H1 (cell line): ENCODE measurements around the gene TTC32.

Experiments used
- ATF3 ChIP-seq: IDR thresholded peaks from 2 replicates; pipeline ENCODE4 v1.6.1; 2011; ENCODE audit warnings: low read depth, mild to moderate bottlenecking, low read length; ENCODE audit not compliant: insufficient read depth
- CEBPB ChIP-seq: IDR thresholded peaks from 2 replicates; pipeline ENCODE4 v1.6.1; 2012; ENCODE audit warnings: low read depth, low read length
- CREB1 ChIP-seq: IDR thresholded peaks from 2 replicates; pipeline ENCODE4 v1.6.1; 2012; ENCODE audit warnings: inconsistent platforms
- CTBP2 ChIP-seq: IDR thresholded peaks from 2 replicates; pipeline ENCODE4 v1.7.0; 2011; ENCODE audit warnings: borderline replicate concordance, mild to moderate bottlenecking, moderate library complexity, mixed read lengths, low read length; ENCODE audit not compliant: insufficient read depth, insufficient read length
- MAX ChIP-seq: IDR thresholded peaks from 2 replicates; pipeline ENCODE4 v1.6.1; 2012; ENCODE audit warnings: inconsistent platforms
- POLR2A ChIP-seq, 2 experiments: IDR thresholded peaks; 1 replicate in 1 of 2; 2 replicates in 1 of 2; pipeline ENCODE4 v1.6.1; 2011; ENCODE audit warnings: low read depth in 2 of 2, low read length in 2 of 2, mild to moderate bottlenecking in 2 of 2; ENCODE audit errors: control extremely low read depth in 1 of 2
- RXRA ChIP-seq: IDR thresholded peaks from 2 replicates; pipeline ENCODE4 v1.6.1; 2011; ENCODE audit warnings: low read depth, mild to moderate bottlenecking, low read length, moderate library complexity; ENCODE audit not compliant: insufficient read depth
- TAF1 ChIP-seq: IDR thresholded peaks from 2 replicates; pipeline ENCODE4 v1.6.1; 2011; ENCODE audit warnings: mild to moderate bottlenecking, low read depth, low read length
- TEAD4 ChIP-seq: IDR thresholded peaks from 2 replicates; pipeline ENCODE4 v1.6.1; 2012; ENCODE audit warnings: low read depth, low read length, inconsistent platforms, mixed read lengths
- TF ChIP-seq, protein P1 (sequence below), 3 experiments: IDR thresholded peaks; 1 replicate in 2 of 3; 2 replicates in 1 of 3; pipeline versions ENCODE4 v1.5.1 to v1.6.1; 2011; ENCODE audit warnings: low read length in 3 of 3, mild to moderate bottlenecking in 3 of 3, inconsistent platforms in 2 of 3, low read depth in 1 of 3, moderate library complexity in 1 of 3; ENCODE audit not compliant: insufficient read depth in 1 of 3; ENCODE audit errors: control extremely low read depth in 1 of 3

DNA sequence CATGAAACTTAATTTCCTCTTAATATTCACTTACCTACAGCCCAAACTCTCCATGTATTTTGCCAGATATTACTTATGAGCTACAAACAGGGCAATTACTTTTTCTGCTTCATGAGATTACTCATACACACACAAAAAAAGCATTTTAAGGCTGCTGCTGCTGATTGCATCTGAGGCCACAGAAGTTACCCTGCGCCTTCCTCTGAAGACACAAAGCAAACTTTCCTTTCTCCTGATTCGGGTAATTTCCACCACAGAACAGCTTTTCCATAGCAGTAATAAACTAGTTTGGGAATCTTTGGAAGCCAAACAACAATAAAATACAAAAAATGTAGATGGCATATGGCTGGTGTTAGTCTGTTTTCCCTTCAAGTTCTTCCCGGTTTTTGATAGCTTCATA, 6.2 kb downstream of the TTC32 start:
- TF ChIP-seq, protein P1, sequence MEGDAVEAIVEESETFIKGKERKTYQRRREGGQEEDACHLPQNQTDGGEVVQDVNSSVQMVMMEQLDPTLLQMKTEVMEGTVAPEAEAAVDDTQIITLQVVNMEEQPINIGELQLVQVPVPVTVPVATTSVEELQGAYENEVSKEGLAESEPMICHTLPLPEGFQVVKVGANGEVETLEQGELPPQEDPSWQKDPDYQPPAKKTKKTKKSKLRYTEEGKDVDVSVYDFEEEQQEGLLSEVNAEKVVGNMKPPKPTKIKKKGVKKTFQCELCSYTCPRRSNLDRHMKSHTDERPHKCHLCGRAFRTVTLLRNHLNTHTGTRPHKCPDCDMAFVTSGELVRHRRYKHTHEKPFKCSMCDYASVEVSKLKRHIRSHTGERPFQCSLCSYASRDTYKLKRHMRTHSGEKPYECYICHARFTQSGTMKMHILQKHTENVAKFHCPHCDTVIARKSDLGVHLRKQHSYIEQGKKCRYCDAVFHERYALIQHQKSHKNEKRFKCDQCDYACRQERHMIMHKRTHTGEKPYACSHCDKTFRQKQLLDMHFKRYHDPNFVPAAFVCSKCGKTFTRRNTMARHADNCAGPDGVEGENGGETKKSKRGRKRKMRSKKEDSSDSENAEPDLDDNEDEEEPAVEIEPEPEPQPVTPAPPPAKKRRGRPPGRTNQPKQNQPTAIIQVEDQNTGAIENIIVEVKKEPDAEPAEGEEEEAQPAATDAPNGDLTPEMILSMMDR (IDR thresholded peaks at IDR 0.05; ENCODE audit: control extremely low read depth in 1 of 3, insufficient read depth in 1 of 3, low read depth in 1 of 3, low read length in 3 of 3): no peak
- TF ChIP-seq CEBPB (no peak), POLR2A (IDR thresholded peaks at IDR 0.05; ENCODE audit: control extremely low read depth in 1 of 2, low read depth in 2 of 2, low read length in 2 of 2) (no peak), TEAD4 (no peak), ATF3 (no peak), MAX (no peak), TAF1 (no peak), CREB1 (no peak), CTBP2 (no peak), RXRA (no peak)
